ENCODE measurements around the gene GM2A. TPM values are rescaled to one million over a fixed set of nuclear protein-coding genes. Genes with fewer than 3 reads are reported as not detected.
"Not testable (repeated sequence)": the region's sequence is repeated elsewhere in the genome, so short reads cannot be mapped to it uniquely, and the experiment has no call there.

GM2A gene
- total and polyA plus RNA-seq, 8 donors, result 6.4 to 25.0 (median 10.9) TPM

DNA sequence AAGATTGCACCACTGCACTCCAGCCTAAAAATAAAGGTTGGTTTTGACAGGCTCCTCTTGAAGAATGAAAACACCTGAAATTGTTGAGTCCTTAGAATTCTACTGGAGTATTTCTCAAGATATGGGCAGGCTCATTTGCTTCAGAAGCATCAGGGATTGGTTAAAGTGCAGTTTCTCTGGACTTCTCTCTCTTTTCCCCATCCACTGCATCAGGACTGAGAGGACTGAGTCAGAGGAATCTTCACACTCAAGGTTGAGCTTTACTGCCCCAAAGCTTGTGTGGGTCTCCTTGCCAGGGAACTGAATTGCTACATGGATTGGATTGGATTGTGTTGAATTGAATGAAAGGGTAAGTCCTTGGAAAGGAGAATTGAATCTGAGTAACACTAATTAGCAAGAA, 21.6 kb upstream of the GM2A start:
- Histone ChIP-seq H3K27ac (no peak overlapping the region), H3K4me1 (peaks cover 6 to 14% (median 6%) of the 10 kb centered on the region in 3 donors), H3K9me3 (no peaks in the 10 kb centered on the region), H3K4me3 (no peak overlapping the region), H3K27me3 (no peaks in the 10 kb centered on the region), H3K36me3 (no peaks in the 10 kb centered on the region)
- intact Hi-C loops (cut with DNase I), result no loop called here
- TF ChIP-seq, protein P1, sequence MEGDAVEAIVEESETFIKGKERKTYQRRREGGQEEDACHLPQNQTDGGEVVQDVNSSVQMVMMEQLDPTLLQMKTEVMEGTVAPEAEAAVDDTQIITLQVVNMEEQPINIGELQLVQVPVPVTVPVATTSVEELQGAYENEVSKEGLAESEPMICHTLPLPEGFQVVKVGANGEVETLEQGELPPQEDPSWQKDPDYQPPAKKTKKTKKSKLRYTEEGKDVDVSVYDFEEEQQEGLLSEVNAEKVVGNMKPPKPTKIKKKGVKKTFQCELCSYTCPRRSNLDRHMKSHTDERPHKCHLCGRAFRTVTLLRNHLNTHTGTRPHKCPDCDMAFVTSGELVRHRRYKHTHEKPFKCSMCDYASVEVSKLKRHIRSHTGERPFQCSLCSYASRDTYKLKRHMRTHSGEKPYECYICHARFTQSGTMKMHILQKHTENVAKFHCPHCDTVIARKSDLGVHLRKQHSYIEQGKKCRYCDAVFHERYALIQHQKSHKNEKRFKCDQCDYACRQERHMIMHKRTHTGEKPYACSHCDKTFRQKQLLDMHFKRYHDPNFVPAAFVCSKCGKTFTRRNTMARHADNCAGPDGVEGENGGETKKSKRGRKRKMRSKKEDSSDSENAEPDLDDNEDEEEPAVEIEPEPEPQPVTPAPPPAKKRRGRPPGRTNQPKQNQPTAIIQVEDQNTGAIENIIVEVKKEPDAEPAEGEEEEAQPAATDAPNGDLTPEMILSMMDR (IDR thresholded peaks at IDR 0.05), result no peak
- no peak for DNase-seq
- no peak for ATAC-seq
- no peak for FAIRE-seq

- ATAC-seq, result no peak
- WGBS, 2 donors, result 66 to 72% methylated on average over 8 of the region's 8 CpGs
- DNase-seq, result no peak
- intact Hi-C loops (cut with DNase I), result no loop called here
- Histone ChIP-seq H3K27ac (no peak overlapping the region), H3K27me3 (no peaks in the 10 kb centered on the region), H3K9me3 (no peaks in the 10 kb centered on the region), H3K36me3 (no peaks in the 10 kb centered on the region), H3K4me3 (no peak overlapping the region), H3K4me1 (peaks cover 6 to 14% (median 6%) of the 10 kb centered on the region in 3 donors)
- FAIRE-seq, result no peak
- TF ChIP-seq, protein P1 (IDR thresholded peaks at IDR 0.05), result no peak
Observed at GRCh38 chr5:151233616-151234085, 19.3 kb upstream of the GM2A start.

- no peak for FAIRE-seq
Observed at GRCh38 chr5:151234476-151235238, 18.3 kb upstream of the GM2A start.

DNA sequence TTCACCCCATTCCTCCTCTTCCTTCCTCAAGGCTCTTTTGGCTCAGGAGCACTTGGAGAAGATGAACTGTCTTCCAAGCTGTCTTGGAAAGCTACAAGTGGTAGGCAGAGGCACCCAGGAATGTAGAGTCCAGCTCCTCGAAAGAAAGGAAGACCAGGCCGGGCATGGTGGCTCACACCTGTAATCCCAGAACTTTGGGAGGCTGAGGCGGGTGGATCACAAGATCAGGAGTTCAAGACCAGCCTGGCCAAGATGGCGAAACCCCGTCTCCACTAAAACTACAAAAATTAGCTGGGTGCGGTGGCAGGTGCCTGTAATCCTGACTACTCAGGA, 17.8 kb upstream of the GM2A start:
- H3K27ac ChIP-seq, result peak overlapping the region in 2 of 4 donors; percentile 25 to 50
- not testable (repeated sequence) for FAIRE-seq, H3K4me3 ChIP-seq

More at GRCh38 chr5:151234476-151235238, 18.3 kb upstream of the GM2A start:
- no peaks in the 10 kb centered on the region for H3K36me3 ChIP-seq
- no peaks in the 10 kb centered on the region for H3K27me3 ChIP-seq
- DNase-seq (peak; percentile 73 to 89 (median 84)), ATAC-seq (peak; percentile 93 to 97 (median 96))
- TF ChIP-seq, protein P1 (IDR thresholded peaks at IDR 0.05), result no peak
- WGBS, 2 donors, result 16 to 19% methylated on average over 17 of the region's 17 CpGs
- no peak overlapping the region for H3K4me3 ChIP-seq
- H3K27ac ChIP-seq, result peak overlapping the region; percentile 25 to 50 (median 39)
- H3K9me3 ChIP-seq, result no peaks in the 10 kb centered on the region
- H3K4me1 ChIP-seq, result peaks cover 6 to 14% (median 6%) of the 10 kb centered on the region in 3 donors
- intact Hi-C loops (cut with DNase I), result no loop called here

GRCh38 chr5:151236888-151237287, 16.1 kb upstream of the GM2A start:
- H3K4me3 ChIP-seq, result no peak overlapping the region
- TF ChIP-seq, protein P1 (IDR thresholded peaks at IDR 0.05), result no peak
- DNase-seq, result no peak
- no peaks in the 10 kb centered on the region for H3K27me3 ChIP-seq
- H3K9me3 ChIP-seq, result no peaks in the 10 kb centered on the region
- no peak for ATAC-seq
- intact Hi-C loops (cut with DNase I), result no loop called here
- no peak for FAIRE-seq
- H3K27ac ChIP-seq, result no peak overlapping the region
- H3K36me3 ChIP-seq, result no peaks in the 10 kb centered on the region
- peaks cover 6 to 14% (median 6%) of the 10 kb centered on the region in 3 donors for H3K4me1 ChIP-seq
- WGBS, 2 donors, result 93 to 100% methylated on average over 1 of the region's 1 CpG

More for the DNA sequence above, 17.8 kb upstream of the GM2A start:
- ATAC-seq; intact Hi-C loops (cut with DNase I); H3K9me3 ChIP-seq; H3K36me3 ChIP-seq; DNase-seq; H3K27me3 ChIP-seq: not testable (repeated sequence)
- peaks cover 6 to 14% (median 6%) of the 10 kb centered on the region in 3 donors for H3K4me1 ChIP-seq
- WGBS, 2 donors, result 93 to 97% methylated on average over 6 of the region's 6 CpGs
